MV-4-11 (cell line): ENCODE data around the gene CSTF2.

Source experiments
- DNase-seq: peaks from one replicate; lab custom pipeline; 2025; lab: John Stamatoyannopoulos, UW

Gene CSTF2

GRCh38 chrX:100871594-100872560 lies 51.7 kb downstream of the CSTF2 start:
- no peak for DNase-seq

GRCh38 chrX:100874325-100874724 lies 54.1 kb downstream of the CSTF2 start, which contains the start of gene NOX1:
Gene NOX1 (minus strand): TSS chrX:100874359. CDS start chrX:100874139, 220 bp downstream.
- DNase-seq: no peak

GRCh38 chrX:100880368-100880767 lies 60.2 kb downstream of the CSTF2 start:
- DNase-seq: no peak

- no peak for DNase-seq
Measured at GRCh38 chrX:100883654-100884053, 63.5 kb downstream of the CSTF2 start.
